GM23338 (cell line): ENCODE data around the gene RCE1. TPM values are rescaled to one million over a fixed set of nuclear protein-coding genes. Genes with fewer than 3 reads are reported as not detected.

ENCODE experiments used
- ZNF331 ChIP-seq: fragments of 250-450 bp; sonication (Bioruptor Pico); IDR thresholded peaks from 2 replicates; pipeline ENCODE4 v1.5.0; 2020; ENCODE audit warnings: low read depth, mild to moderate bottlenecking, moderate library complexity
- polyA plus RNA-seq: library from polyadenylated mRNA; unstranded; fragments of >200 nt; fragmentation: Nextera tagmentation; extraction: Ambion mirVana; gene quantifications from 2 replicates; pipeline ENCODE4 v1.2.1, GENCODE V29; 2016
- total RNA-seq: library from RNA; depleted of rRNA; stranded (reverse); fragments of >200 nt; shearing (Covaris generic); gene quantifications from 2 replicates; pipeline ENCODE4 v1.2.3, GENCODE V29; 2014; rRNA removed
- TF ChIP-seq, protein P1 (sequence below): fragments of 250-450 bp; sonication (Bioruptor Pico); IDR thresholded peaks from 2 replicates; pipeline ENCODE4 v1.5.0; 2020; ENCODE audit warnings: mild to moderate bottlenecking, moderate library complexity

RCE1 gene
- total and polyA plus RNA-seq, 2 experiments from 2014 or later: 27.8 to 55.1 TPM

DNA sequence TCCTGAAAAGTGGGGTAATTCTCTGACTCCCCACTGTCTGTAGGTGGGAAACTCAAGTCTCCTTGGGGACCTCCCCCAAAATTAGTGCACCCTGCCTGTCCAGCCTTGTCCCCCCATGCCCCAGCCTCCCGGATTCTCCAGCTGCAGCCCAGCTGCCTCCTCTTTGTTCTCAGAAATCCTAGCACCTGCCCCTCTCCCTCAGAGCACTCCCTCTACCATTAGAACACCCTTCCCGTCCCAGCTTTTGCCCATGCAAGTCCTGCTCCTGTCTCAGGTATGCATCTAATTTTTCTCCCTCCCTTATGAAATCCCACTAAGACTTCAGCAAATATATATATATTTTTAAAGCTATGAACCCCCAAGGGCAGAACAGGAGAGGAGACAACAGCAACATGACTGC, 50.9 kb downstream of the RCE1 start (continued):
- TF ChIP-seq, protein P1, sequence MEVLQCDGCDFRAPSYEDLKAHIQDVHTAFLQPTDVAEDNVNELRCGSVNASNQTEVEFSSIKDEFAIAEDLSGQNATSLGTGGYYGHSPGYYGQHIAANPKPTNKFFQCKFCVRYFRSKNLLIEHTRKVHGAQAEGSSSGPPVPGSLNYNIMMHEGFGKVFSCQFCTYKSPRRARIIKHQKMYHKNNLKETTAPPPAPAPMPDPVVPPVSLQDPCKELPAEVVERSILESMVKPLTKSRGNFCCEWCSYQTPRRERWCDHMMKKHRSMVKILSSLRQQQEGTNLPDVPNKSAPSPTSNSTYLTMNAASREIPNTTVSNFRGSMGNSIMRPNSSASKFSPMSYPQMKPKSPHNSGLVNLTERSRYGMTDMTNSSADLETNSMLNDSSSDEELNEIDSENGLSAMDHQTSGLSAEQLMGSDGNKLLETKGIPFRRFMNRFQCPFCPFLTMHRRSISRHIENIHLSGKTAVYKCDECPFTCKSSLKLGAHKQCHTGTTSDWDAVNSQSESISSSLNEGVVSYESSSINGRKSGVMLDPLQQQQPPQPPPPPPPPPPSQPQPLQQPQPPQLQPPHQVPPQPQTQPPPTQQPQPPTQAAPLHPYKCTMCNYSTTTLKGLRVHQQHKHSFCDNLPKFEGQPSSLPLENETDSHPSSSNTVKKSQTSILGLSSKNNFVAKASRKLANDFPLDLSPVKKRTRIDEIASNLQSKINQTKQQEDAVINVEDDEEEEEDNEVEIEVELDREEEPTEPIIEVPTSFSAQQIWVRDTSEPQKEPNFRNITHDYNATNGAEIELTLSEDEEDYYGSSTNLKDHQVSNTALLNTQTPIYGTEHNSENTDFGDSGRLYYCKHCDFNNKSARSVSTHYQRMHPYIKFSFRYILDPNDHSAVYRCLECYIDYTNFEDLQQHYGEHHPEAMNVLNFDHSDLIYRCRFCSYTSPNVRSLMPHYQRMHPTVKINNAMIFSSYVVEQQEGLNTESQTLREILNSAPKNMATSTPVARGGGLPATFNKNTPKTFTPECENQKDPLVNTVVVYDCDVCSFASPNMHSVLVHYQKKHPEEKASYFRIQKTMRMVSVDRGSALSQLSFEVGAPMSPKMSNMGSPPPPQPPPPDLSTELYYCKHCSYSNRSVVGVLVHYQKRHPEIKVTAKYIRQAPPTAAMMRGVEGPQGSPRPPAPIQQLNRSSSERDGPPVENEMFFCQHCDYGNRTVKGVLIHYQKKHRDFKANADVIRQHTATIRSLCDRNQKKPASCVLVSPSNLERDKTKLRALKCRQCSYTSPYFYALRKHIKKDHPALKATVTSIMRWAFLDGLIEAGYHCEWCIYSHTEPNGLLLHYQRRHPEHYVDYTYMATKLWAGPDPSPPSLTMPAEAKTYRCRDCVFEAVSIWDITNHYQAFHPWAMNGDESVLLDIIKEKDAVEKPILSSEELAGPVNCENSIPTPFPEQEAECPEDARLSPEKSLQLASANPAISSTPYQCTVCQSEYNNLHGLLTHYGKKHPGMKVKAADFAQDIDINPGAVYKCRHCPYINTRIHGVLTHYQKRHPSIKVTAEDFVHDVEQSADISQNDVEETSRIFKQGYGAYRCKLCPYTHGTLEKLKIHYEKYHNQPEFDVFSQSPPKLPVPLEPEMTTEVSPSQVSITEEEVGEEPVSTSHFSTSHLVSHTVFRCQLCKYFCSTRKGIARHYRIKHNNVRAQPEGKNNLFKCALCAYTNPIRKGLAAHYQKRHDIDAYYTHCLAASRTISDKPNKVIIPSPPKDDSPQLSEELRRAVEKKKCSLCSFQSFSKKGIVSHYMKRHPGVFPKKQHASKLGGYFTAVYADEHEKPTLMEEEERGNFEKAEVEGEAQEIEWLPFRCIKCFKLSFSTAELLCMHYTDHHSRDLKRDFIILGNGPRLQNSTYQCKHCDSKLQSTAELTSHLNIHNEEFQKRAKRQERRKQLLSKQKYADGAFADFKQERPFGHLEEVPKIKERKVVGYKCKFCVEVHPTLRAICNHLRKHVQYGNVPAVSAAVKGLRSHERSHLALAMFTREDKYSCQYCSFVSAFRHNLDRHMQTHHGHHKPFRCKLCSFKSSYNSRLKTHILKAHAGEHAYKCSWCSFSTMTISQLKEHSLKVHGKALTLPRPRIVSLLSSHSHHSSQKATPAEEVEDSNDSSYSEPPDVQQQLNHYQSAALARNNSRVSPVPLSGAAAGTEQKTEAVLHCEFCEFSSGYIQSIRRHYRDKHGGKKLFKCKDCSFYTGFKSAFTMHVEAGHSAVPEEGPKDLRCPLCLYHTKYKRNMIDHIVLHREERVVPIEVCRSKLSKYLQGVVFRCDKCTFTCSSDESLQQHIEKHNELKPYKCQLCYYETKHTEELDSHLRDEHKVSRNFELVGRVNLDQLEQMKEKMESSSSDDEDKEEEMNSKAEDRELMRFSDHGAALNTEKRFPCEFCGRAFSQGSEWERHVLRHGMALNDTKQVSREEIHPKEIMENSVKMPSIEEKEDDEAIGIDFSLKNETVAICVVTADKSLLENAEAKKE (CRISPR knock-in tag): no peak
- no peak for TF ChIP-seq ZNF331

Other genes starting within 250 kb of the RCE1 start
- gene RBM14, start 226.8 kb upstream of the RCE1 start, total RNA-seq: 83.1 and 83.5 TPM in 2 replicates
- gene RBM14, start 226.8 kb upstream of the RCE1 start, polyA plus RNA-seq: 39.7 and 45.4 TPM in 2 replicates
- 133 and 147 TPM in 2 replicates for gene RBM4, start 204.7 kb upstream of the RCE1 start, total RNA-seq
- gene RBM4, start 204.7 kb upstream of the RCE1 start, polyA plus RNA-seq: 122 and 146 TPM in 2 replicates
- 22.9 and 31.0 TPM in 2 replicates for gene RBM4B, start 165.6 kb upstream of the RCE1 start, total RNA-seq
- 21.1 and 28.0 TPM in 2 replicates for gene RBM4B, start 165.6 kb upstream of the RCE1 start, polyA plus RNA-seq
- 28.9 and 49.1 TPM in 2 replicates for gene SPTBN2, start 114.2 kb upstream of the RCE1 start, total RNA-seq
- 6.9 and 7.7 TPM in 2 replicates for gene SPTBN2, start 114.2 kb upstream of the RCE1 start, polyA plus RNA-seq
- 56.7 and 63.5 TPM in 2 replicates for gene LRFN4, start 13.6 kb downstream of the RCE1 start, total RNA-seq
- gene LRFN4, start 13.6 kb downstream of the RCE1 start, polyA plus RNA-seq: 9.8 and 11.1 TPM in 2 replicates
- gene PC, start 114.9 kb downstream of the RCE1 start, total RNA-seq: 21.7 and 24.9 TPM in 2 replicates
- gene PC, start 114.9 kb downstream of the RCE1 start, polyA plus RNA-seq: 18.3 and 18.9 TPM in 2 replicates
- gene C11orf86, start 131.9 kb downstream of the RCE1 start, total RNA-seq: 0.21 TPM in 1 of 2 replicates, not detected in the other
- 0.73 and 0.74 TPM in 2 replicates for gene C11orf86, start 131.9 kb downstream of the RCE1 start, polyA plus RNA-seq
- gene SYT12, start 179.7 kb downstream of the RCE1 start, total RNA-seq: 2.5 and 3.1 TPM in 2 replicates
- gene SYT12, start 179.7 kb downstream of the RCE1 start, polyA plus RNA-seq: 0.92 TPM in 2 replicates
- 16.2 and 16.7 TPM in 2 replicates for gene RHOD, start 213.4 kb downstream of the RCE1 start, total RNA-seq
- gene RHOD, start 213.4 kb downstream of the RCE1 start, polyA plus RNA-seq: 12.7 and 13.8 TPM in 2 replicates